ENCODE data around the gene MAP3K13.

Gene MAP3K13

DNA sequence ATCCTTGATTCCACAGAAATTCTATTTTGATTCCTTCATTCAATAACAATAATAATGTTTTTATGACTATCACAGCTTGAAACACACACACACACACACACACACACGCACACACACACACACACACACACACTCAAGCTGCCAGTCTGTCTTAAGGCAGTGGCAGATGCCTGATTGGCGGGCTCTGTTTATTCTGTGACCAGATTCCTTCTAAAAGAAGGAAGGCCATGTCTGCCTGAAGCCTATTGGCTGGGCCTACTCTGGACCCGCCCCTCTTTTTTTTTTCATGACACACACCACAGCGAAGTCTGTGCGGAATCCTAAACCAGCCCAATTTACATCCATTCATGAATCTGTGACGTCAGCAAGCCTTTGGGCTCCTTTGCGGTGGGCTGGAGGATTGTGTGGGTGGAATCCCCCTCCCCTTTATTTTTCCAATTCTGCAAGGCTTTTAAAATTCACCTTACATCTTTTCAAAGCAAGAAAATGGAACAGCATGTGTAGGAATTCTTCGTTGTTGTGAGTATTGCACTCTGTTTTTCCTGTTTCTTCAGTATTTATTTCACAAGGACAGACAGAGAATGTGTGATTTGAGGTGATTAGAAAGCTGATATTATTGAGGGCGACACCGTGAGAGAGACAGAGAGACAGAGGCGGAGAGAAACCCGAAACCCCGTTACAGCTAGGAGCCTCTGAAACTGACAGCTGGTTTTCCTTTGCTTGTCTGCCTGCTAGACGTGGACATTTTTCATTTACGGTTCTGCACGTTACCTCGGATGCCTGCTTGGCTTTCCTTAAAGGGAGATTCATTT is at the start of gene MAP3K13:
TSS of gene MAP3K13 (plus strand) at position 287 of the 812 bp plus-strand sequence. CDS start 65,446 bp downstream, outside the sequence.
- peak; percentile 91 for DNase-seq

- no peak for DNase-seq
Observed at GRCh38 chr3:185313693-185314246, 49.2 kb upstream of the MAP3K13 start.

DNA sequence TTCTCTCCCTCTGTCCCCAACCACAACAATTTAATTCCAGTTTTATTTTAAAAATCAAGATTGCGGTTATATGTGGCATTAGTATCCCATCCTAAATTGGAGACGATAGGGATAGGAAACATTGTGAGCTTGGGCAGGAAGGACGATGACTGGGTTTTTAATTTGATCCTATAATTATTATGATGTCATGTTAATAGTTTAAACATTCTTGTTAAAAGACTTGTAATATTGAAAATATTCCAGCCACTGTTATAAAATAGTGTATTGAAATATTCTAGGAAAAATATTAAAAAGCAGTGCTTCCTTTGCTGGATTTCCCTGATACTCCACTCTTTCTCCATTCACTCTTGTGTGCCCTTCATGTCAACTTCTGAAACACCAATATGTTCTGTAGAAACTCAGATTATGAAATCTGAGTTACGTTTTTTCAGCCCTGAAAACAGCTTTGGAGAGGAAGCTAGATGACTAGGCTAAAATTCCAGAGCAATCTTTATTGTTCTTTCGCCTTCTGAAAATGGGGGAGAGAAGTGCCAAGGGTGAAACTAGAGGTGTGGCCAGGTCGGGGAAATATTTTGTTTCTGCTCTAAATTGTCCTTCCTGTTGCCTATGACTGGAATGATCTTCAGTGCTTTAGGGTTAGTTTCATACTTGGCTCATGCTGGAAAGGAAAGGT is 46.1 kb upstream of the MAP3K13 start:
- DNase-seq = no peak

DNA sequence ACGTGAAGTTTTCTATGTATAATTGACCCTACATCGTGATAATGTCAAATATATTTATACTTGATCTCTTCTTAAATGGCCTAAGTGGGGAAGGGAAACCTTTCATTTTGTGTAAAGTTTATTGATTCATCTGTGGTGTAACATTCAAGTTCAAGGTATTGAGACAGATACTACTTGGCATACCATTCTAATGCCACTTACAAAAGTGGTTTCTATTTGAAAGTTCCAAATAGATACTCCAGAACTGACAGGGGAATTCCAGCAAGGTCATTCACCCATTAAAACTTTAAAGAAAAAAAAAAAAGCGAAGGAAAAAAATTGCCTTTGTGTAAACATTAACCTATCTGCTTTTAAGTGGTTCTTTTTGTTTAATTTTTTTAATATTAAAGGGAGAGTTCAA is 45.3 kb upstream of the MAP3K13 start:
- DNase-seq = no peak

DNA sequence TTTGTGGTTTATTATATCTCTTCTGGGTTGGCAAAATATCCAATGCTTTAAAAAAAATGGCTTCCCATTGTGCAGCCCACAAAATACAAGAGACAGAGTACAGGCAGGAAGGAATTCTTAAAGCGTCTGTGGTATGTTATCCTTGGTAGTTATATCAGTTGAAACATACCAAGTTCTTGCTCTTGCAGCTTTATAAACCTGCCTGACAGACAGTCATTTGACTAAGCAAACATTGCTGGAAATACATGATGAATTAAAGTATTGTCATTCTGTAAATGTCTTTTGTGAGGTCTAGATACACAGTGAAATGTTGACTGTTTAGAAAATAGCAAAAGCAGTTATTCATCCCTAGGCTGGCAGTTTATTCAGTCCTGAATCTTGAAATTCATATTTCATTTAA is 44.8 kb upstream of the MAP3K13 start:
- DNase-seq = no peak

DNA sequence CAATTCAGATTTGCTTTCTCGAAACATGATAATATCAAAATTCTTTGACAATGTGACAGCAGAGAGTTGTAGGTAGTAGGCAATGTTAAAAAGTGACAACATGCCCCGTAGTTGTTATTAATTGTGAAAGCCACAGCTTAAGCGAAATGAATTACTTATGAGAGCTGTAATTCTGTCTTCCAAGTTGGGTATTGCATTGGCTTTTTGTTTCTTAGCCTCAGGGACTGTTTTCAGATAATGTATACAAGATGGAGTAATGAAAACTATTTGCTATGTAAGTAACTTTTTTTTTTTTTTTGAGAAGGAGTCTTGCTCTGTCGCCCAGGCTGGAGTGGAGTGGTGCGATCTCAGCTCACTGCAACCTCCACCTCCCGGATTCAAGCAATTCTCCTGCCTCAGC is 43.1 kb upstream of the MAP3K13 start:
- no peak for DNase-seq

DNA sequence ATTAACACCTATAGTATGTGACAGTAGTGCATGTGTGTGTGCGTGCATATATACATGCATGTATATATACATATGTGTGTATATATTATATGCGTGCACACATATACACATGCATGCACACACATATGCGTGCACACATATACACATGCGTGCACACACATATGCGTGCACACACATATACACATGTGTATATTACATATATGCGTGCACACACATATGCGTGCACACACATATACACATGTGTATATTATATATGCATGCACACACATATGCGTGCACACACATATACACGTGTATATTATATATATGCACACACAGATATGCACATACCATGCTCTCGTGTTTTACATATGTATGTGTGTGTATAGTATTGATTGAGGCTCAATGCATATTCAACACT is 42.0 kb upstream of the MAP3K13 start:
- DNase-seq = no peak

DNA sequence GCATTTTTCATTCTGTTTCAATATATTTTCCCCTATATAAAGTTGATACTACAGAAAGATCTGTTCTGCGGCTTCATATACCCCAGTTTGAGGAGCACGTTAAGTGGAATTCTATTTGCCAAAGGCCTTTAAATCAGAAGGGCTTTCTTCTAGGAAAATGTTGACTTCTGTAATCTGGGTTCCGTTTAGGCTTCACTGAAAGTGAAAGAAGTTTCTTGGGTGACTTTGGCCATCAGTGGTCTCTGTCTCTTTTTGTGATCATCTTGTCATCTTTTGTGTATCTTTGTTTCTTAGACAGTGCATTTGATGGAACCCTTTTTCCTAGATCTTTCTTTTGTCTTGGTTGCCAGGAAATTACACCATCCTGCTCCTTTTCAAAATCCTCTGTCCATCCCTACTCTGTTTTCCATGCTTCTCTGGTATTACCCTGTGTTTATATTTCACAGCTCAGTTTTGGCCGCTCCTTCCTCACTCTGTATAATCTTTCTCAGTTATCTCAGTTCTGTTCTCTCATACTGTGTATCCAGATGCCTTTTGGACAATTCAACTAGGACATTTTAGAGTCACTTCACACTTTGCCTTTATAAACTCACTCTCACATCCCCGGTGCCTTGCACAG is 40.7 kb upstream of the MAP3K13 start:
- no peak for DNase-seq

GRCh38 chr3:185325946-185326791 is 36.8 kb upstream of the MAP3K13 start:
- no peak for DNase-seq

- no peak for DNase-seq
Observed at GRCh38 chr3:185327062-185327461, 35.9 kb upstream of the MAP3K13 start.

DNA sequence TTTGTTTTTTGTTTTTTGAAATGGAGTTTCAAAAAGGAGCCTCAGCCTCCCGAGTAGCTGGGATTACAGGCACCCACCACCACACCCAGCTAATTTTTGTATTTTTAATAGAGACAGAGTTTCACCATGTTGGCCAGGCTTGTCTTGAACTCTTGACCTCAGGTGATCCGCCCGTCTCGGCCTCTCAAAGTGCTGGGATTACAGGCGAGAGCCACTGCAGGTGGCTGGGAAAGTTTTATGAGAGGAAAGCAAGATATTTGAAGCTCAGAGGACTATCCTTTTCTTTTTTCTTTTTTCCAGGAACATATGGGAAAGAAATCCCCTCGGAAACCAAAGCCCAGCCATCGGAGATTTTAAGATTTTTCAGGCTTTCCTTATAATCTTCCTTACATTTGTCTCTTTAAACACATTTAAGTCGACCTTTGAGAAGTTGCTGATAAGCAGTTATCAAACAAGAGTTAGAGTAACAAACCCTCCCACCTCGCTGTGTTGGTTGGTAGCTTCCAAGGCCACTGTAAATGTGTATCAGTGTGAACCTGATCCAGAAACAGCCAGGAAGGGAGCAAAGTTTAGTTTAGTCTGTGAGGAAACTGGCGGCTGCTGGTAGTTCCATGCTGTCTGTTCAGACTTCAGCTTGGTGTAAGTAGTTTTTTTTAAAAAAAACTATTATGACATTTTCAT is 34.5 kb upstream of the MAP3K13 start:
- no peak for DNase-seq

DNA sequence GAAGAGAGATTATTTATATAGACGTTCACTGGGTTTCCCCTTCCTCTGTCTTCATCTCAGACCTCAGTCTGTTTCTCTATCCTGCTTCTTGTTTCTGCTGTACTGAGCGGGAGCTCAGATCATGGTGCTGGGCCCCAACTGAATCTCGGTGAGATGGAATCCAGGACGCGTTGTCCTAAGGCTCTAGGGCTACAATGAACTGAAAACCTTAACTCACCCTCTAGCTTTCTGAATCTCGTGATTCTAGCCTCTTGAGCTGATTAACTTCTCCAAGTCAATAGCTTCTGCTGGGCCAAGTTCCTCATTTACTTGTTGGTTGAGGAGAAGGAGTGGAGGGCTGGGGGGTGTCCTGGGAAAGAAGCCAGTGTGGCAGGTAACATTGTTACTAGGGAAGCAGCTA is 32.7 kb upstream of the MAP3K13 start:
- no peak for DNase-seq

DNA sequence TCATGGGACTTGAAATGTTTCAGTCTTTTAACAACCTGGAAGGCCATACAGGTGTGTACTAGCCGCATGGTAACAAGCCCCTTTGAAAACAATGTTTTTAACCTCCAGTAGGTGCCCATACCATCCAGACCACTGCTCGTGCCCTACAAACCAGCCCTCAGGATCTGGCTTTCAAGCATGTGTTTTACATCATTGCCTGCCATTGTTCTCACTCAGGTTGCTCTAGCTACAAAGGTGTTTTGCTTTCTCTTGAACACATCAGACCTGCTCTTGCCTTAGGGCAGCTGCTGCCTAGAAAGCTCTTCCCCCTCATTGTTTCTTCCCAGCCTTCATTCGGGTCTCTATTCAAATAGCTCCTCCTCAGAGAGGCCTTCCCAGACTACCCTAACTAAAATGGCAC is 32.3 kb upstream of the MAP3K13 start:
- DNase-seq = no peak

GRCh38 chr3:185332026-185332735 is 30.8 kb upstream of the MAP3K13 start:
- no peak for DNase-seq

- no peak for DNase-seq
Observed at GRCh38 chr3:185335799-185336198, 27.1 kb upstream of the MAP3K13 start.

DNA sequence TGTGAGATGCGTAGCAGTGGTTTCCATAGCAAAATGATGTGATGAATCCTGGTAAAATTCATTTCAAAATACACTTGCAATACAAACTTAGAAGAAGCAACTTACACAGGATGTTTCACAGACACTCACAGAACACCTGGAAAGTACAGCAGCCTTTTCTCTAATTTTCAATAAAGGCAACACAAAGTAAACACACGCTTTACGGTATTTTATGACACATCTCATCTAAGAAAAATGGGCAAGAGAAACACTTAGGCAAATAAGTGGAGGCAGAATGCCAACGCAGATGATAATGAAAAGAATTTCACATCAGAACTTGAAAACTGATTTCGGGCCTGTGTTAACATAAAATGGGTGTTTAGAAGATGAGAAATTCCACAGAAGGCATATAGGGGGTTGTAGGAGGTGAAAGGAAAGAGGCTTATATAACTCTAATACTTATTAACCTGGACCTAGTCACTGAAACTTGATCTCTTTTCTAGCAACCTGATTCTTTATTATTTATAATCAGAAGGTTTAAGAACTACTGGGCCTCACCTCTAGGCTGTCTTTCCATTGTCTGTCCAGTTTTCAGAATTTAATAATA is 25.6 kb upstream of the MAP3K13 start:
- DNase-seq = no peak

DNA sequence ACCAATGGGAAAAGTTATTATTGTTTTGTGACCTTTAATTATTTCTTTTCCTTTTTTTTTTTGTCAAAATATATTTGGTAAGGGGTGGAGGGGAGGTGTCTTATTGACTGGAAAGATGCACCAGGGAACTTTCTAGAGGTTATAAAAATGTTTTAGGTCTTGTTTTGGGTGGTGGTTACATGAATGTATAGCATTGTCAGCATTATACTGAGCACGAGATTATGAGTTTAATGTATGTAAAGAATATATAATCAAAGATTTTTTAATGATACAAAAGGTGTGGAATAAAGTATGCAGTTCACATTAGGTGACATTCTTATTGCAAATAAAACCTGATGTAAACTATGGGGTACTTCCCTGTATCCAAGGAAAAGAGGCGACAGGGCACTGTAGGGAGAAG is 23.0 kb upstream of the MAP3K13 start:
- no peak for DNase-seq

DNA sequence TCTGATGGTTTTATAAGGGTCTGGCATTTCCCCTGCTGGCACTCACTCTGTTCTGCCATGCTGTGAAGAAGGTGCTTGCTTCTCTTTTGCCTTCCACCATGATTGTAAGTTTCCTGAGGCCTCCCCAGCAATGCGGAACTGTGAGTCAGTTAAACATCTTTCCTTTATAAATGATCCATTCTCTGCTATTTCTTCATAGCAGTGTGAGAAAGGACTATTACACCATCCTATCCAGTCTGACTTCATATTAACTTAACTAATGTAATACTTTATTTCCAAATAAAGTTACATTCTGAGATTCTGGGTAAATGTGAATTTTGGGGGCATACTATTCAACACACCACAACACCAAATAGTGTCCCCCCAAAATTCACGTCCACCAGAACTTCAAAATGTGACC is 22.2 kb upstream of the MAP3K13 start:
- no peak for DNase-seq

DNA sequence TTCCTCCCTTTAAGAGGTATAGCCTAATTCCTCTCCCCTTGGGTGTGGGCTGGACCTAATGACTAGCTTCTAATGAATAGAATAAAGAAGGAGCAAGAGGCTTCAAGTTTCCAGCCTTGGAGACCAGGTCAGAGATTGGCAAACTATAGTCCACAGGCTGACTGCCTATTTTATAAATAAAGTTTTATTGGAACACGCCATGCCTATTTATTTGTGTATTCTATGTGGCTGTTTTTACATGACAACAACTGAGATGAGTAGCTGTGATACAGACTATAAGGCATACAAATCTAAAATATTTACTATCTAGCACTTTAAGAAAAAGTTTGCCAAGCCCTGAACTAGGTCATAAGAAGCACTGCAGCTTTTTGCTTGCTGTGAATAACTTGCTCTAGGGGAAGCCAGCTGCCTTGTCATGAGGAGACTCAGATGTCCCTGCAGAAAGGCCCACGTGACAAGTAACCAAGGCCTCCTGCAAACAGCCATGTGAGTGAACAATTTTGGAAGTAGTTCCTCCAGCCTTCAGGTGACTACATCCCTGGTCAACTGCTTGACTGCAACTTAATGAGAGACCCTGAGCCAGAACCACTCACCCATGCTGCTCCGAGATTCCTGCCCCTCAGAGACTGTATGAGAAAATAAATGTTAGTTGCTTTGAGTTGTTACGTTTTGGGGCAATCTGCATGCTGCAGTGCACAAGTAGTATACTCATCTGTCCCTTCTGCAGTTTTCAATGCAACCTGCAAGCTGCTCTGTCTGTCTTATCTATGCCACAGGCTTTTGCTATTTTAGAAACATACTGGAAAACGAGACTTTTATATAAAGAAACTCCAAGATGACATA is 21.1 kb upstream of the MAP3K13 start:
- DNase-seq = no peak
